MM.1S (cell line): ENCODE measurements around the gene RXRA.

Experiments
- CTCF ChIP-seq: fragments of 300-600 bp; sonication (generic); IDR thresholded peaks from 2 replicates; pipeline ENCODE4 v1.5.1; 2016; ENCODE audit warnings: antibody characterized with exemption, low read length, mixed read lengths
- EZH2 ChIP-seq: fragments of 300-600 bp; sonication (generic); optimal IDR thresholded peaks from 2 replicates; pipeline ENCODE3; 2017; ENCODE audit warnings: low read depth, mild to moderate bottlenecking, antibody characterized with exemption, low read length, mixed read lengths
- EZH2phosphoT487 ChIP-seq: fragments of 300-600 bp; sonication (generic); IDR thresholded peaks from 2 replicates; pipeline ENCODE4 v1.6.1; 2018; ENCODE audit warnings: antibody characterized with exemption, low read length

DNA sequence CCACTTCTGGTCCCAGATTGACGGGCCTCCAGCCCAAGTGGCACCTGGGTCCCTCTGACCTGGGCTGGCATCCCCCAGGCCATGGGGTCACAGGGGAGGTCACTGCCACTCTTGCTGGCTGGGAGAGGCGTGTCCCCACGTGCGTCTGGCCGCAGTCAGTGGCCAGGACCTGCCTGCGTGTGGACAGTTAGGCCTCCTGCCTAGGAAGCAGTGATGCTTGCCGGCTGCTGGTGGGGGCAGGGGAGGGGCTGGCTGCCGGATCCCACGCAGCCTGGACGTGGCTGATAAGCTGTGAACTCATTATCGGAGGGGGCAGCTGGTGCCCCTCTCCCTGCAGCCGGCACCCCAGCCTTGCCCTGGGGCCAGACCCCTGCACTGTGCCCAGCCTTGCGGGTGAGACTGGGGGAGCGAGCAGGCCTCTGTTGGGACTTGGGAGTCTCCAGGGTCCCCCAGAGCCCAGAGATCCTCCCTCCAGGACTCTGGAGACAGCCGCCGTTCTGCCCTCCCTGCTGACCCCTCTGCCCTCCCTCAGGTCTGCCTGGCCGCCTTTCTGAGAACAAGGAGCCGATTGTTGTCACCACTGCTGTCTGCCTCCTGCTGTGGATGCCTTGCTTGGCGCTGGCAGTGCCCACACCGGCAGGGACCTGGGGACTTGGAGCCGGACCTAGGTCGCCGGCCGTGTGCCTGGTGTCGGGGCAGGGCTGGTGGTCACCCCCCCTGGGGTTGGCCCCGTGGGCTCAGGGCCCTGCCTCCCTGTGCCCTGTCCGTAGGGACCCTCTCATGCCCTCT lies 12.3 kb downstream of the RXRA start:
- TF ChIP-seq CTCF (no peak), EZH2phosphoT487 (no peak), EZH2 (no peak)
